CD14-positive monocyte (primary cell): ENCODE results near the gene TTR. TPM values are rescaled to one million over a fixed set of nuclear protein-coding genes. Genes with fewer than 3 reads are reported as not detected.

ENCODE experiments used
- DNase-seq, 3 donors: peaks; one replicate each; pipeline ENCODE4 v3.0.0-alpha.2; 2011 to 2022
- H2AFZ ChIP-seq: 2 replicates; pipeline ENCODE4 v1.6.0; 2012; ENCODE audit warnings: mild to moderate bottlenecking, low read depth, low read length, inconsistent platforms; ENCODE audit not compliant: insufficient read depth, poor library complexity, severe bottlenecking
- H3K27ac ChIP-seq, 2 donors: 1 replicate in 1 of 2; 2 replicates in 1 of 2; pipeline ENCODE4 v1.5.1; 2012 to 2013; ENCODE audit warnings: low read length in 2 of 2, control low read depth in 1 of 2, inconsistent platforms in 1 of 2, low read depth in 1 of 2, mild to moderate bottlenecking in 1 of 2
- H3K27me3 ChIP-seq, 2 donors: one replicate each; pipeline versions ENCODE4 v1.6.0 to v1.6.1; 2011 to 2013; ENCODE audit warnings: low read length in 2 of 2; ENCODE audit not compliant: control insufficient read depth in 2 of 2, insufficient read depth in 2 of 2
- H3K36me3 ChIP-seq, 2 donors: replicated peaks in 1 of 2; 1 replicate in 1 of 2; 2 replicates in 1 of 2; pipeline versions ENCODE4 v1.5.1 to v1.6.1; 2012 to 2013; ENCODE audit warnings: low read length in 2 of 2, control low read depth in 1 of 2, inconsistent platforms in 1 of 2, mild to moderate bottlenecking in 1 of 2; ENCODE audit not compliant: insufficient read depth in 2 of 2, control insufficient read depth in 1 of 2
- H3K4me1 ChIP-seq, 2 donors: 1 replicate in 1 of 2; 2 replicates in 1 of 2; pipeline versions ENCODE4 v1.5.1 to v1.6.1; 2012 to 2013; ENCODE audit warnings: low read length in 2 of 2, control low read depth in 1 of 2, inconsistent platforms in 1 of 2, mild to moderate bottlenecking in 1 of 2, moderate library complexity in 1 of 2; ENCODE audit not compliant: insufficient read depth in 2 of 2, control insufficient read depth in 1 of 2
- H3K4me2 ChIP-seq: replicated peaks from 2 replicates; pipeline ENCODE3; 2012; ENCODE audit warnings: low read length, moderate library complexity, mild to moderate bottlenecking; ENCODE audit not compliant: poor library complexity, severe bottlenecking; ENCODE audit errors: extremely low read depth
- H3K4me3 ChIP-seq, 3 experiments: fragments of 200-600 bp in 1 of 3; sonication (generic) in 1 of 3; replicated peaks in 1 of 3; 1 replicate in 2 of 3; 2 replicates in 1 of 3; pipeline ENCODE4 v1.5.1; 2011 to 2013; ENCODE audit warnings: low read length in 3 of 3, mild to moderate bottlenecking in 3 of 3, control low read depth in 2 of 3, low read depth in 2 of 3, inconsistent platforms in 1 of 3, moderate library complexity in 1 of 3
- H3K79me2 ChIP-seq: 2 replicates; pipeline ENCODE4 v1.6.0; 2012; ENCODE audit warnings: mild to moderate bottlenecking, control low read depth, inconsistent platforms, low read length, moderate library complexity; ENCODE audit not compliant: insufficient read depth
- H3K9ac ChIP-seq: 2 replicates; pipeline ENCODE4 v1.6.0; 2017; ENCODE audit warnings: low read length, mild to moderate bottlenecking; ENCODE audit not compliant: insufficient read depth, poor library complexity, severe bottlenecking
- H3K9me3 ChIP-seq, 2 donors: replicated peaks in 1 of 2; 1 replicate in 1 of 2; 2 replicates in 1 of 2; pipeline versions ENCODE4 v1.5.1 to v1.6.1; 2012 to 2013; ENCODE audit warnings: low read length in 2 of 2, control low read depth in 1 of 2; ENCODE audit not compliant: control insufficient read depth in 1 of 2, insufficient read depth in 1 of 2
- H4K20me1 ChIP-seq: 2 replicates; pipeline ENCODE4 v1.6.0; 2012; ENCODE audit warnings: mild to moderate bottlenecking, low read length, control low read depth, moderate library complexity; ENCODE audit not compliant: insufficient read depth
- H3K27ac Mint-ChIP-seq, 7 donors: one replicate each; pipeline ENCODE4 v1.8.0; 2020; ENCODE audit warnings: mild to moderate bottlenecking in 7 of 7, mixed read lengths in 7 of 7, moderate library complexity in 6 of 7, inconsistent platforms in 2 of 7
- H3K27me3 Mint-ChIP-seq, 3 donors: one replicate each; pipeline ENCODE4 v1.8.0; 2021 to 2022; ENCODE audit warnings: low read depth in 3 of 3, mild to moderate bottlenecking in 3 of 3, mixed read lengths in 3 of 3, moderate library complexity in 3 of 3, inconsistent platforms in 1 of 3
- H3K36me3 Mint-ChIP-seq, 2 donors: one replicate each; pipeline ENCODE4 v1.8.0; 2020; ENCODE audit warnings: mixed read lengths in 2 of 2, inconsistent platforms in 1 of 2, mild to moderate bottlenecking in 1 of 2
- H3K4me1 Mint-ChIP-seq: one replicate; pipeline ENCODE4 v1.8.0; 2020; ENCODE audit warnings: mild to moderate bottlenecking, mixed read lengths
- H3K4me3 Mint-ChIP-seq, 2 donors: one replicate each; pipeline ENCODE4 v1.8.0; 2020; ENCODE audit warnings: mild to moderate bottlenecking in 2 of 2, mixed read lengths in 2 of 2, moderate library complexity in 1 of 2
- H3K9me3 Mint-ChIP-seq, 7 donors: one replicate each; pipeline ENCODE4 v1.8.0; 2020 to 2022; ENCODE audit warnings: mixed read lengths in 7 of 7, mild to moderate bottlenecking in 6 of 7, moderate library complexity in 6 of 7, inconsistent platforms in 2 of 7
- WGBS: methylation state at CpG from one replicate; pipeline ENCODE4 v1.1.5; 2013; ENCODE audit warnings: missing lambda C conversion rate; ENCODE audit not compliant: insufficient coverage; 5-methylcytosine and 5-hydroxymethylcytosine counted together
- intact Hi-C, 2 donors: fragments of 100-400 bp; cut with micrococcal nuclease; formaldehyde crosslinking; loops; one replicate each; pipeline versions ENCODE4 v1.15.0 to v1.15.1; 2023
- polyA plus RNA-seq, 3 donors: library from polyadenylated mRNA; depleted of rRNA in 1 of 3; unstranded in 2 of 3; stranded (reverse) in 1 of 3; fragments of 300-500 nt in 2 of 3; fragments of >200 nt in 1 of 3; fragmentation: Illumina TruSeq in 2 of 3; gene quantifications; 1 replicate in 2 of 3; 2 replicates in 1 of 3; pipeline ENCODE4 v1.2.3, GENCODE V29; 2012 to 2021
- TF ChIP-seq, protein P1 (sequence below): fragments of 200-600 bp; IDR thresholded peaks from one replicate; pipeline ENCODE4 v1.8.0; 2022; ENCODE audit warnings: antibody characterized with exemption, mild to moderate bottlenecking

TTR gene
- polyA plus RNA-seq, 3 donors = not detected

- Histone ChIP-seq H3K4me2 (no peak overlapping the region), H3K27me3 (no peaks in the 10 kb centered on the region), H3K9me3 (no peaks in the 10 kb centered on the region), H4K20me1 (no peaks in the 10 kb centered on the region), H2AFZ (no peak overlapping the region), H3K36me3 (no peaks in the 10 kb centered on the region), H3K4me1 (no peaks in the 10 kb centered on the region), H3K4me3 (no peak overlapping the region), H3K79me2 (no peaks in the 10 kb centered on the region), H3K9ac (no peak overlapping the region), H3K27ac (no peak overlapping the region)
- Mint-ChIP-seq H3K36me3 (no peaks in the 10 kb centered on the region), H3K27ac (no peak overlapping the region), H3K27me3 (peaks cover 0 to 1% (median 1%) of the 10 kb centered on the region in 3 donors), H3K9me3 (peaks cover 0 to 2% (median 0%) of the 10 kb centered on the region in 7 donors), H3K4me3 (no peak overlapping the region), H3K4me1 (peaks cover 2% of the 10 kb centered on the region)
- TF ChIP-seq, protein P1, sequence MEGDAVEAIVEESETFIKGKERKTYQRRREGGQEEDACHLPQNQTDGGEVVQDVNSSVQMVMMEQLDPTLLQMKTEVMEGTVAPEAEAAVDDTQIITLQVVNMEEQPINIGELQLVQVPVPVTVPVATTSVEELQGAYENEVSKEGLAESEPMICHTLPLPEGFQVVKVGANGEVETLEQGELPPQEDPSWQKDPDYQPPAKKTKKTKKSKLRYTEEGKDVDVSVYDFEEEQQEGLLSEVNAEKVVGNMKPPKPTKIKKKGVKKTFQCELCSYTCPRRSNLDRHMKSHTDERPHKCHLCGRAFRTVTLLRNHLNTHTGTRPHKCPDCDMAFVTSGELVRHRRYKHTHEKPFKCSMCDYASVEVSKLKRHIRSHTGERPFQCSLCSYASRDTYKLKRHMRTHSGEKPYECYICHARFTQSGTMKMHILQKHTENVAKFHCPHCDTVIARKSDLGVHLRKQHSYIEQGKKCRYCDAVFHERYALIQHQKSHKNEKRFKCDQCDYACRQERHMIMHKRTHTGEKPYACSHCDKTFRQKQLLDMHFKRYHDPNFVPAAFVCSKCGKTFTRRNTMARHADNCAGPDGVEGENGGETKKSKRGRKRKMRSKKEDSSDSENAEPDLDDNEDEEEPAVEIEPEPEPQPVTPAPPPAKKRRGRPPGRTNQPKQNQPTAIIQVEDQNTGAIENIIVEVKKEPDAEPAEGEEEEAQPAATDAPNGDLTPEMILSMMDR = no peak
- no peak for DNase-seq
- 94% methylated on average over 5 of the region's 5 CpGs for WGBS
- intact Hi-C loops = no loop called here
Observed at GRCh38 chr18:31618801-31619200, 27.1 kb downstream of the TTR start.

DNA sequence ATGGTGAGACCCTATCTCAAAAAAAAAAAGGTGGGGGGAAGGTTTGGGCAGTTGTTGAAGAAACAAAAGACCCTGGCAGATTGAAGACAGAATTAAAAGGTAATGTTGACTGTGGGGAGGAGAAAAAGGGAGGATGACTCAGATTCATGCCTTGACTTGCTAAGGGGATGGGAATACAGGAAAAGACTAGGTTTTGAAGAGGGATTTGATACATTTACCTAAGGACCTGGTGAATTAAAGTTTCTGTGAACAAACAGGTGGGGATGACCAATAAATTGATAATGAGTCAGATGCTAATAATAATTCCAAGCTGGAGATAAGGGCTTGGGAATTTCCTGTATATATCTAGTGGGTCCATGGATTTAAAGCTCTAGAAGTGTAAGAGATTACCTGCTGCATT is 27.6 kb downstream of the TTR start:
- Histone ChIP-seq H3K4me3 (no peak overlapping the region), H3K27me3 (no peaks in the 10 kb centered on the region), H3K79me2 (no peaks in the 10 kb centered on the region), H4K20me1 (no peaks in the 10 kb centered on the region), H3K4me2 (no peak overlapping the region), H3K4me1 (no peaks in the 10 kb centered on the region), H3K27ac (no peak overlapping the region), H2AFZ (no peak overlapping the region), H3K36me3 (no peaks in the 10 kb centered on the region), H3K9me3 (no peaks in the 10 kb centered on the region), H3K9ac (no peak overlapping the region)
- Mint-ChIP-seq H3K9me3 (peaks cover 0 to 2% (median 0%) of the 10 kb centered on the region in 7 donors), H3K27ac (no peak overlapping the region), H3K36me3 (no peaks in the 10 kb centered on the region), H3K27me3 (no peaks in the 10 kb centered on the region), H3K4me3 (no peak overlapping the region), H3K4me1 (peaks cover 2% of the 10 kb centered on the region)
- TF ChIP-seq, protein P1 = no peak
- intact Hi-C loops = no loop called here
- DNase-seq = no peak
